Endothelial cell of umbilical vein (primary cell): ENCODE data around the gene TCEANC.

Experiments used
- EZH2 ChIP-seq: IDR thresholded peaks from 2 replicates; pipeline ENCODE4 v1.6.1; 2012; ENCODE audit warnings: borderline replicate concordance, low read depth, mild to moderate bottlenecking, moderate library complexity, low read length, inconsistent platforms; ENCODE audit not compliant: severe bottlenecking
- TF ChIP-seq, protein P1 (sequence below), 2 donors: IDR thresholded peaks; 1 replicate in 1 of 2; 2 replicates in 1 of 2; pipeline ENCODE4 v1.5.1; 2011; ENCODE audit warnings: low read length in 2 of 2, mild to moderate bottlenecking in 2 of 2, moderate library complexity in 2 of 2, control low read depth in 1 of 2, inconsistent platforms in 1 of 2, low read depth in 1 of 2; ENCODE audit not compliant: insufficient read depth in 1 of 2; ENCODE audit errors: extremely low read depth in 1 of 2

DNA sequence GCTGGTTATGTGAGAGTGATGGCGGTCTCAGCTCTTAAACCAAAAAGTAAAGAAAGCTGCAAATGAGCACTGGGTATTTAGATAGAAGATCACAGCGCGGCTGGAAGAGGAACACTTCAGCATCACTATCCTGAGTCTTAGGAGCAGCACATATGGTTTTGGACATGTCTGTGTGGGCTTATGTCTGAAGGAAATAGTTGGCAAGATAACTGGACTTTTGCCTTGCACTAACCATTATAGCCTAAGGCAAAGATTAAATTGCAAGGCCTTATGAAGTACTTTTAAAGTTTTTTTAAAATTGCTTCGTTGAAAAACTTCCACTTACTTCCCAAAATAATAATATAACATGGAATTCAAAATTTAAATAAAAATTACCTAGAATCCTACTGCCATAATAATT lies 31.4 kb downstream of the TCEANC start:
- TF ChIP-seq EZH2, result no peak
- TF ChIP-seq, protein P1, sequence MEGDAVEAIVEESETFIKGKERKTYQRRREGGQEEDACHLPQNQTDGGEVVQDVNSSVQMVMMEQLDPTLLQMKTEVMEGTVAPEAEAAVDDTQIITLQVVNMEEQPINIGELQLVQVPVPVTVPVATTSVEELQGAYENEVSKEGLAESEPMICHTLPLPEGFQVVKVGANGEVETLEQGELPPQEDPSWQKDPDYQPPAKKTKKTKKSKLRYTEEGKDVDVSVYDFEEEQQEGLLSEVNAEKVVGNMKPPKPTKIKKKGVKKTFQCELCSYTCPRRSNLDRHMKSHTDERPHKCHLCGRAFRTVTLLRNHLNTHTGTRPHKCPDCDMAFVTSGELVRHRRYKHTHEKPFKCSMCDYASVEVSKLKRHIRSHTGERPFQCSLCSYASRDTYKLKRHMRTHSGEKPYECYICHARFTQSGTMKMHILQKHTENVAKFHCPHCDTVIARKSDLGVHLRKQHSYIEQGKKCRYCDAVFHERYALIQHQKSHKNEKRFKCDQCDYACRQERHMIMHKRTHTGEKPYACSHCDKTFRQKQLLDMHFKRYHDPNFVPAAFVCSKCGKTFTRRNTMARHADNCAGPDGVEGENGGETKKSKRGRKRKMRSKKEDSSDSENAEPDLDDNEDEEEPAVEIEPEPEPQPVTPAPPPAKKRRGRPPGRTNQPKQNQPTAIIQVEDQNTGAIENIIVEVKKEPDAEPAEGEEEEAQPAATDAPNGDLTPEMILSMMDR (IDR thresholded peaks at IDR 0.05; ENCODE audit: extremely low read depth in 1 of 2, insufficient read depth in 1 of 2, low read depth in 1 of 2, low read length in 2 of 2), result no peak
